Islet of Langerhans (tissue), 1 donor: ENCODE measurements around the gene MYH3.
"Not testable (repeated sequence)": the region's sequence is repeated elsewhere in the genome, so short reads cannot be mapped to it uniquely, and the experiment has no call there.

Source experiments
- FAIRE-seq: peaks from one replicate; lab custom pipeline; 2011; peaks lifted over from hg19 to GRCh38; lab: Jason Lieb, UNC

The MYH3 gene

GRCh38 chr17:10657148-10657547 lies at the start of gene MYH3:
TSS of gene MYH3 (minus strand) at chr17:10657309. CDS start at chr17:10655064, 2,245 bp downstream.
- no peak for FAIRE-seq

- no peak for FAIRE-seq
Observed at GRCh38 chr17:10705727-10706126, 48.6 kb upstream of the MYH3 start.

GRCh38 chr17:10702574-10702973 lies 45.5 kb upstream of the MYH3 start:
- FAIRE-seq, result no peak

- no peak for FAIRE-seq
Observed at GRCh38 chr17:10699856-10700255, 42.7 kb upstream of the MYH3 start.

- FAIRE-seq, result no peak
Observed at GRCh38 chr17:10698096-10698818, 41.1 kb upstream of the MYH3 start.

GRCh38 chr17:10697092-10698081 lies 40.3 kb upstream of the MYH3 start, which contains the start of the genes ADPRM and SCO1:
TSS of gene ADPRM (plus strand) at chr17:10697594. CDS start at chr17:10704927, 7,333 bp downstream.
TSS of gene SCO1 (minus strand) at chr17:10697533. CDS start at chr17:10697507, 26 bp downstream.
- FAIRE-seq, result peak; percentile 92

- not testable (repeated sequence) for FAIRE-seq
Observed at GRCh38 chr17:10695875-10696407, 38.8 kb upstream of the MYH3 start.

GRCh38 chr17:10687499-10687898 lies 30.4 kb upstream of the MYH3 start:
- FAIRE-seq, result no peak

- FAIRE-seq, result no peak
Observed at GRCh38 chr17:10683853-10684252, 26.7 kb upstream of the MYH3 start.

GRCh38 chr17:10681866-10682446 lies 24.8 kb upstream of the MYH3 start:
- no peak for FAIRE-seq

GRCh38 chr17:10674704-10675103 lies 17.6 kb upstream of the MYH3 start:
- FAIRE-seq, result no peak

- no peak for FAIRE-seq
Observed at GRCh38 chr17:10673312-10673711, 16.2 kb upstream of the MYH3 start.

- no peak for FAIRE-seq
Observed at GRCh38 chr17:10668775-10669174, 11.7 kb upstream of the MYH3 start.

- no peak for FAIRE-seq
Observed at GRCh38 chr17:10666906-10667305, 9.8 kb upstream of the MYH3 start.

- no peak for FAIRE-seq
Observed at GRCh38 chr17:10664571-10664970, 7.5 kb upstream of the MYH3 start.

- no peak for FAIRE-seq
Observed at GRCh38 chr17:10663231-10663630, 6.1 kb upstream of the MYH3 start.

GRCh38 chr17:10661437-10661836 lies 4.3 kb upstream of the MYH3 start:
- FAIRE-seq, result no peak

GRCh38 chr17:10657879-10658278 lies 770 bp upstream of the MYH3 start:
- FAIRE-seq, result no peak

GRCh38 chr17:10653987-10654386 lies 3.1 kb downstream of the MYH3 start:
- FAIRE-seq, result no peak

- FAIRE-seq, result no peak
Observed at GRCh38 chr17:10652984-10653659, 4.0 kb downstream of the MYH3 start.

GRCh38 chr17:10651927-10652326 lies 5.2 kb downstream of the MYH3 start:
- FAIRE-seq, result no peak

- no peak for FAIRE-seq
Observed at GRCh38 chr17:10649602-10650001, 7.5 kb downstream of the MYH3 start.
